Activated CD4-positive, alpha-beta T cell treated with anti-CD3 and anti-CD28 coated beads for 4 hours (primary cell): ENCODE results near the gene PIBF1.

Experiments used
- DNase-seq, 2 donors: peaks; one replicate each; pipeline ENCODE4 v3.0.0-alpha.2; 2020

The PIBF1 gene

DNA sequence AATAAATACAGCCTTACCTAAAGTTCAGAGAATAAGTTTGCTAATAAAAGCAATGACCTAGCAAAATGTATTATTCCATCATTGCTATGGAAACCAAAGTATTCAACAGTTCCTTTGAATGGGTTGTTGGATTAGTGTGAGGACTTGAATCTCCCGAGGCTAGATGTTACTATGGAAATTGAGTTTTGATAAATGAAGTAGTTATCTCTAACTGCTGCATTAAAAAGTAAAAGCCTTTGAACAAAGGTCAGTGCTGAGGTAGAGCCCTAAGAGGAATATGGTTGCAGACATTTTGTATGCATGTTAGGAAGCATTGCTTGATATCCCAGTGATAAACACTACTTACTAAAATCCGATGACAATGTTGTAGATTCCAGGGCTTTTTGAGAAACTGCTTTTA lies 283.1 kb downstream of the PIBF1 start:
- DNase-seq, result no peak

DNA sequence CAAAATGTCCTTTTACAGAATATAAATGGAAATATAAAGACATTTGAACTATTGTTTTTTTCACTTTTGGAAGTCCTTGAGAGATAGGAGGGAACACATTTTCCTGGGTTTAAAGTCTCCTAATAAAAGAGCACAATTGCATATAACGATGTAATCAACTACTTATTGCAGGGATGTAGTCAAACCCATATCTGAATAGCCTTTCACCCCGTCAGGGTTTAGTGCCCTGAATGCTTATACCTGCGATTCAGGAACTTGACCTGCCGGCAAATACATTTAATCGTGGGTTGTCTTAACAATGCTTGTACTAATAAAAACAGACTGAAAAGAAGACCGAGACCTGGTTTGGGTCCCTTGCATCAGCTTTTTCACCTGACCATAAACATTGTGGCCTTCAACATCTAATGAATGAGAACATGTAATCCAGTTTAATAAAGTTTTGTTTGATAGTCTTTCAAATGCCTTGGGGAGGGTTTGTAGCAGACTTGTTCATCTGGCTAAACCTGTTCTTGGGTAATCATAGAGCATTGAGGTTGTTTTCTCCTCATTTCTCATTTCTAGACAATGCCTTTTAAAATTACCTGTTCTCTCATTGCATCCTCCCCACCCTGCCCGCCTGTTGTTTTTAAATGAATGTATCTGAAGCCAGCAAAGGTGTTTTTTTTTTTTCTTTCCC lies 283.9 kb downstream of the PIBF1 start:
- no peak for DNase-seq
